Daoy (cell line): ENCODE measurements around the gene CLMN. TPM values are rescaled to one million over a fixed set of nuclear protein-coding genes. Genes with fewer than 3 reads are reported as not detected.

ENCODE experiments used
- DNase-seq: peaks from one replicate; pipeline ENCODE4 v3.0.0-alpha.2; 2015; ENCODE audit warnings: low read depth
- total RNA-seq: library from RNA; depleted of rRNA; stranded (reverse); fragments of >200 nt; shearing (Covaris generic); gene quantifications from 2 replicates; pipeline ENCODE4 v1.2.3, GENCODE V29; 2014

CLMN gene
- total RNA-seq, 1 experiment from 2014 or later = 3.5 TPM

GRCh38 chr14:95304342-95304741 is 15.4 kb downstream of the CLMN start:
- no peak for DNase-seq

GRCh38 chr14:95303552-95303951 is 16.2 kb downstream of the CLMN start:
- no peak for DNase-seq

- no peak for DNase-seq
Measured at GRCh38 chr14:95302667-95303506, 16.8 kb downstream of the CLMN start.

- no peak for DNase-seq
Measured at GRCh38 chr14:95301527-95302187, 18.1 kb downstream of the CLMN start.

- DNase-seq = no peak
Measured at GRCh38 chr14:95300697-95301526, 18.8 kb downstream of the CLMN start.

- DNase-seq = no peak
Measured at GRCh38 chr14:95300002-95300696, 19.6 kb downstream of the CLMN start.

GRCh38 chr14:95299271-95299670 is 20.4 kb downstream of the CLMN start:
- no peak for DNase-seq

- no peak for DNase-seq
Measured at GRCh38 chr14:95297832-95298231, 21.9 kb downstream of the CLMN start.

- no peak for DNase-seq
Measured at GRCh38 chr14:95296966-95297365, 22.7 kb downstream of the CLMN start.

- DNase-seq = no peak
Measured at GRCh38 chr14:95295600-95296376, 23.9 kb downstream of the CLMN start.

GRCh38 chr14:95294834-95295599 is 24.7 kb downstream of the CLMN start:
- peak; percentile 85 for DNase-seq

- DNase-seq = no peak
Measured at GRCh38 chr14:95294320-95294719, 25.4 kb downstream of the CLMN start.

GRCh38 chr14:95293449-95293848 is 26.3 kb downstream of the CLMN start:
- no peak for DNase-seq

GRCh38 chr14:95292660-95293425 is 26.9 kb downstream of the CLMN start:
- DNase-seq = no peak

- peak; percentile 90 for DNase-seq
Measured at GRCh38 chr14:95291859-95292542, 27.7 kb downstream of the CLMN start.

GRCh38 chr14:95290871-95291431 is 28.8 kb downstream of the CLMN start:
- peak; percentile 70 for DNase-seq

GRCh38 chr14:95290021-95290420 is 29.7 kb downstream of the CLMN start:
- no peak for DNase-seq

- no peak for DNase-seq
Measured at GRCh38 chr14:95289323-95290010, 30.2 kb downstream of the CLMN start.
